Stomach smooth muscle (tissue), 2 donors: Measurements from ENCODE around the gene BHMT.
A peak's percentile ranks its signal among the peaks of the same experiment; 100 is the strongest.
"Not testable (repeated sequence)": the region's sequence is repeated elsewhere in the genome, so short reads cannot be mapped to it uniquely, and the experiment has no call there.

Experiments used
- H3K27ac ChIP-seq: one replicate; pipeline ENCODE4 v1.7.0; 2013; ENCODE audit warnings: mild to moderate bottlenecking, low read length, inconsistent platforms
- H3K27me3 ChIP-seq, 2 donors: one replicate each; pipeline ENCODE4 v1.7.0; 2013; ENCODE audit warnings: low read length in 2 of 2; ENCODE audit not compliant: insufficient read depth in 2 of 2, control insufficient read depth in 1 of 2
- H3K36me3 ChIP-seq, 2 donors: one replicate each; pipeline ENCODE4 v1.7.0; 2013; ENCODE audit warnings: low read length in 2 of 2; ENCODE audit not compliant: control insufficient read depth in 2 of 2, insufficient read depth in 2 of 2
- H3K4me1 ChIP-seq: one replicate; pipeline ENCODE4 v1.7.0; 2013; ENCODE audit warnings: low read length; ENCODE audit not compliant: control insufficient read depth, insufficient read depth
- H3K4me3 ChIP-seq, 2 donors: one replicate each; pipeline ENCODE4 v1.7.0; 2013; ENCODE audit warnings: low read length in 2 of 2
- H3K9ac ChIP-seq, 2 donors: one replicate each; pipeline ENCODE4 v1.7.0; 2013; ENCODE audit warnings: low read length in 2 of 2, mild to moderate bottlenecking in 1 of 2
- H3K9me3 ChIP-seq, 2 donors: one replicate each; pipeline ENCODE4 v1.7.0; 2013; ENCODE audit warnings: low read length in 2 of 2; ENCODE audit not compliant: control insufficient read depth in 2 of 2
- donor health status: healthy.
- donor health status: Pancreatic carcinoma.

The BHMT gene

DNA sequence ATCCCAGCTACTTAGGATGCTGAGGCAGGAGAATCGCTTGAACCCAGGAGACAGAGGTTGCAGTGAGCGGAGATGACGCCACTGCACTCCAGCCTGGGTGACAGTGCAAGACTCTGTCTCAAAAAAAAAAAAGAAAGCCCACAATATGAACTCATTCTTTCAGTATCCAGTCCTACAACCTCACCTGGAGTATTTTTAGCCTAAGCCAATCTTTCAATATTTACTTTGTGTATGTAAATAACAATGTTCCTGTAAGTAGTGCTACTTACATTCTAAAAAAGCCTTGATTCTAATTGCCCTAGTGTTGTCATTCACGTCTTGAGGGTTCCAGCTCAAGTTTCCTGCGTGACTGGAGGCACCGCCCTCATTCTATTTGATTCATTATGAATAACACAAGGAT is 62.0 kb downstream of the BHMT start:
- Histone ChIP-seq H3K4me3 (no peak overlapping the region), H3K4me1 (peaks cover 6% of the 10 kb centered on the region), H3K27ac (no peak overlapping the region), H3K9me3 (no peaks in the 10 kb centered on the region), H3K27me3 (no peaks in the 10 kb centered on the region), H3K9ac (no peak overlapping the region), H3K36me3 (no peaks in the 10 kb centered on the region)

DNA sequence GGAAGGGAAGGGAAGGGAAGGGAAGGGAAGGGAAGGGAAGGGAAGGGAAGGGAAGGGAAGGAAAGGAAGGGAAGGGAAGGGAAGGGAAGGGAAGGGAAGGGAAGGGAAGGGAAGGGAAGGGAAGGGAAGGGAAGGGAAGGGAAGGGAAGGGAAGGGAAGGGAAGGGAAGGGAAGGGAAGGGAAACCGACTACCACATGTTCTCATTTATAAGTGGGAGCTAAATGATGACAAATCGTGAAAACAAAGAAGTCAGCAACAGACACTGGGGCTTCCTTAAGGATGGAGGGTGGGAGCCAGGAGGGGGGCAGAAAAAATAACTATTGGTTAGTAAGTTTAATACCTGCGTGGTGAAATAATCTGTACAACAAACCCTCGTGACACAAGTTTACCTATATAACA is 68.8 kb downstream of the BHMT start:
- not testable (repeated sequence) for H3K9me3 ChIP-seq, H3K4me1 ChIP-seq, H3K36me3 ChIP-seq, H3K9ac ChIP-seq, H3K27me3 ChIP-seq, H3K4me3 ChIP-seq, H3K27ac ChIP-seq

DNA sequence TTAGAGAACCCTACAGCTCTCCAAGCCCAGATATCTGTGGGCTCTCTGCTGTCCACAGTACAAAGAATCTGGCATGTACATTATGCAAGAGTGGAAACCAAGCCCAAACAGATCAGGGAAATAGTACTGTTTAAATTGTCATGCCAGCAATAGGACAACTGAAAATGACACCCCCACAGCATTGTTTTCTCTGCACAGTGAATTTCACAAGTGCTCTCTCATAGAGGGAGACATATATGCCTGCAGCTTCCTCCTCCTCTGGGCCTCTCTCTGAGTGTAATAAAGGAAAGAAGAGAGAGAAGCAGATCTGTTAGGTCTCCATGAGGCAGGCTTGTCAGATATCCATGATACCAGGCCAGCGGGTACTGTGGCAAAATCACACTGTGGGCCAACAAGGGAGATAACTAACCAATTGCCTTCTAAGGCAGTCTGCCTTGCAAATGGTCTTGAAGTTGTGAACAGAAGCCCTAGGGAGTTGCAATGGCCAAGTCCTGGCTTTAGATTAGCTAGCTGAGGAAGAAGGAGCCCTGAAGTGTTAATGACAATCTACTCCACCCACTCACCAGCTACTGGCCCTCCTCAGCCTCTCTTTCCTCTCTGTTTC is 69.9 kb downstream of the BHMT start:
- H3K9me3 ChIP-seq = no peaks in the 10 kb centered on the region
- H3K27me3 ChIP-seq = no peaks in the 10 kb centered on the region
- H3K9ac ChIP-seq = no peak overlapping the region
- peak overlapping the region; percentile 31 for H3K27ac ChIP-seq
- peaks cover 8% of the 10 kb centered on the region for H3K4me1 ChIP-seq
- H3K36me3 ChIP-seq = no peaks in the 10 kb centered on the region
- no peak overlapping the region for H3K4me3 ChIP-seq
